WTC11 (cell line): ENCODE data around the gene ZFAND3. TPM values are rescaled to one million over a fixed set of nuclear protein-coding genes. Genes with fewer than 3 reads are reported as not detected.

Experiments used
- ATAC-seq: fragments of 200-7000 bp; cut with Tn5 transposase; 2 replicates; pipeline ENCODE4 v1.10.0; 2021; ENCODE audit warnings: mild to moderate bottlenecking, moderate library complexity
- Bru-seq: library from RNA; stranded (reverse); fragments of 400-500 nt; gene quantifications from one replicate; lab custom pipeline; 2021; lab: Mats Ljungman, UMichigan
- CTCF ChIA-PET: fragments of 300-600 bp; sonication (Branson Sonifier 250); formaldehyde crosslinking; loops from one replicate; lab custom pipeline; 2021; ENCODE audit warnings: antibody characterized with exemption; lab: Charles Lee
- POLR2A ChIA-PET: fragments of 350-600 bp; sonication (Branson Sonifier 250); formaldehyde crosslinking; loops from one replicate; lab custom pipeline; 2021; ENCODE audit warnings: antibody characterized with exemption; lab: Charles Lee
- DNase-seq: peaks from one replicate; pipeline ENCODE4 v3.0.0; 2021; ENCODE audit warnings: low spot score
- H3K27ac Mint-ChIP-seq: 2 replicates; pipeline ENCODE4 v1.8.0; 2021; ENCODE audit warnings: mixed read lengths
- H3K27me3 Mint-ChIP-seq: 2 replicates; pipeline ENCODE4 v1.8.0; 2021; ENCODE audit warnings: low read depth, mild to moderate bottlenecking, moderate library complexity, mixed read lengths
- H3K36me3 Mint-ChIP-seq: 2 replicates; pipeline ENCODE4 v1.8.0; 2021; ENCODE audit warnings: mixed read lengths
- H3K4me1 Mint-ChIP-seq: 2 replicates; pipeline ENCODE4 v1.8.0; 2022; ENCODE audit warnings: mixed read lengths
- H3K4me3 Mint-ChIP-seq: 2 replicates; pipeline ENCODE4 v1.8.0; 2021; ENCODE audit warnings: mild to moderate bottlenecking, moderate library complexity, mixed read lengths
- H3K9me3 Mint-ChIP-seq: 2 replicates; pipeline ENCODE4 v1.8.0; 2021; ENCODE audit warnings: mixed read lengths
- CREM ChIP-seq: sonication (generic); formaldehyde crosslinking; IDR thresholded peaks from 2 replicates; pipeline ENCODE4 v1.8.1; 2022; ENCODE audit warnings: mild to moderate bottlenecking, missing genetic modification reagents, moderate library complexity
- EMX1 ChIP-seq: fragments of 250-450 bp; sonication (Bioruptor Pico); IDR thresholded peaks from 2 replicates; pipeline ENCODE4 v1.8.0; 2021; ENCODE audit warnings: mild to moderate bottlenecking
- FOXJ3 ChIP-seq: sonication (generic); formaldehyde crosslinking; IDR thresholded peaks from 2 replicates; pipeline ENCODE4 v1.9.0; 2021; ENCODE audit warnings: missing genetic modification reagents, mild to moderate bottlenecking, borderline replicate concordance
- FOXP4 ChIP-seq: sonication (generic); formaldehyde crosslinking; IDR thresholded peaks from 2 replicates; pipeline ENCODE4 v1.8.0; 2022; ENCODE audit warnings: mild to moderate bottlenecking, missing genetic modification reagents
- MXD4 ChIP-seq: fragments of 250-450 bp; sonication (Bioruptor Pico); IDR thresholded peaks from 2 replicates; pipeline ENCODE4 v1.8.0; 2021; ENCODE audit warnings: mild to moderate bottlenecking, moderate library complexity, borderline replicate concordance
- RELA ChIP-seq: sonication (generic); formaldehyde crosslinking; IDR thresholded peaks from 2 replicates; pipeline ENCODE4 v1.8.1; 2022; ENCODE audit warnings: missing genetic modification reagents, mild to moderate bottlenecking, borderline replicate concordance
- SMAD3 ChIP-seq: sonication (generic); formaldehyde crosslinking; IDR thresholded peaks from 2 replicates; pipeline ENCODE4 v1.8.0; 2022; ENCODE audit warnings: missing genetic modification reagents, mild to moderate bottlenecking, borderline replicate concordance
- TEAD1 ChIP-seq: sonication (generic); formaldehyde crosslinking; IDR thresholded peaks from 2 replicates; pipeline ENCODE4 v1.8.0; 2022; ENCODE audit warnings: mild to moderate bottlenecking, missing genetic modification reagents
- ZBTB21 ChIP-seq: sonication (generic); formaldehyde crosslinking; IDR thresholded peaks from 2 replicates; pipeline ENCODE4 v1.8.1; 2023; ENCODE audit warnings: mild to moderate bottlenecking, missing genetic modification reagents, borderline replicate concordance
- ZNF232 ChIP-seq: sonication (generic); formaldehyde crosslinking; IDR thresholded peaks from 2 replicates; pipeline ENCODE4 v1.8.0; 2022; ENCODE audit warnings: mild to moderate bottlenecking, missing genetic modification reagents
- ZNF281 ChIP-seq: sonication (generic); formaldehyde crosslinking; IDR thresholded peaks from 2 replicates; pipeline ENCODE4 v1.8.0; 2023; ENCODE audit warnings: mild to moderate bottlenecking, missing genetic modification reagents
- ZNF423 ChIP-seq: fragments of 250-450 bp; sonication (Bioruptor Pico); IDR thresholded peaks from 2 replicates; pipeline ENCODE4 v2.1.2; 2022; ENCODE audit warnings: mild to moderate bottlenecking, moderate library complexity
- ZNF512 ChIP-seq: sonication (generic); formaldehyde crosslinking; IDR thresholded peaks from 2 replicates; pipeline ENCODE4 v1.8.1; 2022; ENCODE audit warnings: missing genetic modification reagents, borderline replicate concordance
- long read RNA-seq, 3 experiments: library from RNA in 1 of 3; library from capped mRNA in 1 of 3; library from polyadenylated mRNA in 1 of 3; unstranded in 2 of 3; stranded (forward) in 1 of 3; transcript quantifications; one replicate each; pipeline ENCODE4 v2.0.0, GENCODE V29; 2021
- total RNA-seq: library from RNA; stranded (reverse); gene quantifications from 3 replicates; pipeline ENCODE4 v1.2.3, GENCODE V29; 2021
- TF ChIP-seq, protein P1 (sequence below): fragments of 250-450 bp; sonication (Bioruptor Pico); IDR thresholded peaks from 2 replicates; pipeline ENCODE4 v1.9.0; 2021; ENCODE audit warnings: mild to moderate bottlenecking
- TF ChIP-seq, protein P2 (sequence below): sonication (generic); formaldehyde crosslinking; conservative IDR thresholded peaks from 2 replicates; pipeline ENCODE4 v1.8.1; 2023; ENCODE audit warnings: mild to moderate bottlenecking, low read depth, missing genetic modification reagents, moderate library complexity
- TF ChIP-seq, protein P3 (sequence below): fragments of 250-450 bp; sonication (Bioruptor Pico); IDR thresholded peaks from 2 replicates; pipeline ENCODE4 v1.9.0; 2021; ENCODE audit warnings: moderate library complexity, mild to moderate bottlenecking, inconsistent platforms, borderline replicate concordance
- TF ChIP-seq, protein P4 (sequence below): sonication (generic); formaldehyde crosslinking; conservative IDR thresholded peaks from 2 replicates; pipeline ENCODE4 v1.8.1; 2022; ENCODE audit warnings: mild to moderate bottlenecking, missing genetic modification reagents
- TF ChIP-seq, protein P5 (sequence below): fragments of 250-450 bp; sonication (Bioruptor Pico); IDR thresholded peaks from 2 replicates; pipeline ENCODE4 v2.1.2; 2022; ENCODE audit warnings: mild to moderate bottlenecking, moderate library complexity

Gene ZFAND3
- total RNA-seq, result 45.4 to 51.6 TPM (median 50.3 TPM) in 3 replicates
- Bru-seq, nascent RNA, result percentile 82 among the genes with signal in this experiment
- long read RNA-seq, experiment 1, transcript ZFAND3-203 (5 exons, 3,001 nt), result minor isoform, 14 of 153 reads
- long read RNA-seq, experiment 1, transcript ZFAND3-201 (6 exons, 3,366 nt), result major isoform, 93 of 153 reads
- long read RNA-seq, experiment 1, partial matches to known transcripts, result 13 of 153 reads
- long read RNA-seq, experiment 1, other reads (novel, unspliced or antisense), result 33 of 153 reads
- long read RNA-seq, experiment 2, transcript ZFAND3-203 (5 exons, 3,001 nt), result minor isoform, 5 of 61 reads
- long read RNA-seq, experiment 2, transcript ZFAND3-201 (6 exons, 3,366 nt), result major isoform, 17 of 61 reads
- long read RNA-seq, experiment 2, partial matches to known transcripts, result 27 of 61 reads
- long read RNA-seq, experiment 2, other reads (novel, unspliced or antisense), result 12 of 61 reads
- long read RNA-seq, experiment 3, partial matches to known transcripts, result 0 of 8 reads
- long read RNA-seq, experiment 3, other reads (novel, unspliced or antisense), result 8 of 8 reads

- Mint-ChIP-seq H3K9me3 (no peaks in the 10 kb centered on the region), H3K4me3 (peak within 1 kb of the TSS; percentile 94), H3K4me1 (peaks cover 48% of the 10 kb centered on the region), H3K27me3 (no peaks in the 10 kb centered on the region), H3K27ac (peak within 1 kb of the TSS; percentile 95), H3K36me3 (no peaks in the 10 kb centered on the region)
- POLR2A ChIA-PET, result interaction anchor here (0.6 to 1.8 kb wide), 5 partner anchors 26 to 1167 kb away, joined by 3 to 13 read pairs (median 3); no protein-coding TSS in a partner anchor
- CTCF ChIA-PET, result interaction anchor here (0.5 to 3.8 kb wide), 11 partner anchors 8 to 1114 kb away, joined by 3 to 28 read pairs (median 6); no protein-coding TSS in a partner anchor
- DNase-seq (peak; percentile 96), ATAC-seq (peak; percentile 76)
- TF ChIP-seq RELA (CRISPR knock-in tag) (no peak), ZNF281 (CRISPR knock-in tag) (peak; percentile 54; the same call in 1 of the 2 replicates), CREM (CRISPR knock-in tag) (no peak), SMAD3 (CRISPR knock-in tag) (no peak), TEAD1 (no peak), FOXJ3 (no peak), ZNF423 (no peak), ZNF512 (CRISPR knock-in tag) (no peak), ZNF232 (CRISPR knock-in tag) (no peak), FOXP4 (CRISPR knock-in tag) (no peak), EMX1 (CRISPR knock-in tag) (no peak), MXD4 (no peak), ZBTB21 (CRISPR knock-in tag) (no peak)
- TF ChIP-seq, protein P1, sequence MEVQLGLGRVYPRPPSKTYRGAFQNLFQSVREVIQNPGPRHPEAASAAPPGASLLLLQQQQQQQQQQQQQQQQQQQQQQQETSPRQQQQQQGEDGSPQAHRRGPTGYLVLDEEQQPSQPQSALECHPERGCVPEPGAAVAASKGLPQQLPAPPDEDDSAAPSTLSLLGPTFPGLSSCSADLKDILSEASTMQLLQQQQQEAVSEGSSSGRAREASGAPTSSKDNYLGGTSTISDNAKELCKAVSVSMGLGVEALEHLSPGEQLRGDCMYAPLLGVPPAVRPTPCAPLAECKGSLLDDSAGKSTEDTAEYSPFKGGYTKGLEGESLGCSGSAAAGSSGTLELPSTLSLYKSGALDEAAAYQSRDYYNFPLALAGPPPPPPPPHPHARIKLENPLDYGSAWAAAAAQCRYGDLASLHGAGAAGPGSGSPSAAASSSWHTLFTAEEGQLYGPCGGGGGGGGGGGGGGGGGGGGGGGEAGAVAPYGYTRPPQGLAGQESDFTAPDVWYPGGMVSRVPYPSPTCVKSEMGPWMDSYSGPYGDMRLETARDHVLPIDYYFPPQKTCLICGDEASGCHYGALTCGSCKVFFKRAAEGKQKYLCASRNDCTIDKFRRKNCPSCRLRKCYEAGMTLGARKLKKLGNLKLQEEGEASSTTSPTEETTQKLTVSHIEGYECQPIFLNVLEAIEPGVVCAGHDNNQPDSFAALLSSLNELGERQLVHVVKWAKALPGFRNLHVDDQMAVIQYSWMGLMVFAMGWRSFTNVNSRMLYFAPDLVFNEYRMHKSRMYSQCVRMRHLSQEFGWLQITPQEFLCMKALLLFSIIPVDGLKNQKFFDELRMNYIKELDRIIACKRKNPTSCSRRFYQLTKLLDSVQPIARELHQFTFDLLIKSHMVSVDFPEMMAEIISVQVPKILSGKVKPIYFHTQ, result no peak
- TF ChIP-seq, protein P2, sequence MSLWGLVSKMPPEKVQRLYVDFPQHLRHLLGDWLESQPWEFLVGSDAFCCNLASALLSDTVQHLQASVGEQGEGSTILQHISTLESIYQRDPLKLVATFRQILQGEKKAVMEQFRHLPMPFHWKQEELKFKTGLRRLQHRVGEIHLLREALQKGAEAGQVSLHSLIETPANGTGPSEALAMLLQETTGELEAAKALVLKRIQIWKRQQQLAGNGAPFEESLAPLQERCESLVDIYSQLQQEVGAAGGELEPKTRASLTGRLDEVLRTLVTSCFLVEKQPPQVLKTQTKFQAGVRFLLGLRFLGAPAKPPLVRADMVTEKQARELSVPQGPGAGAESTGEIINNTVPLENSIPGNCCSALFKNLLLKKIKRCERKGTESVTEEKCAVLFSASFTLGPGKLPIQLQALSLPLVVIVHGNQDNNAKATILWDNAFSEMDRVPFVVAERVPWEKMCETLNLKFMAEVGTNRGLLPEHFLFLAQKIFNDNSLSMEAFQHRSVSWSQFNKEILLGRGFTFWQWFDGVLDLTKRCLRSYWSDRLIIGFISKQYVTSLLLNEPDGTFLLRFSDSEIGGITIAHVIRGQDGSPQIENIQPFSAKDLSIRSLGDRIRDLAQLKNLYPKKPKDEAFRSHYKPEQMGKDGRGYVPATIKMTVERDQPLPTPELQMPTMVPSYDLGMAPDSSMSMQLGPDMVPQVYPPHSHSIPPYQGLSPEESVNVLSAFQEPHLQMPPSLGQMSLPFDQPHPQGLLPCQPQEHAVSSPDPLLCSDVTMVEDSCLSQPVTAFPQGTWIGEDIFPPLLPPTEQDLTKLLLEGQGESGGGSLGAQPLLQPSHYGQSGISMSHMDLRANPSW (CRISPR knock-in tag), result no peak
- TF ChIP-seq, protein P3, sequence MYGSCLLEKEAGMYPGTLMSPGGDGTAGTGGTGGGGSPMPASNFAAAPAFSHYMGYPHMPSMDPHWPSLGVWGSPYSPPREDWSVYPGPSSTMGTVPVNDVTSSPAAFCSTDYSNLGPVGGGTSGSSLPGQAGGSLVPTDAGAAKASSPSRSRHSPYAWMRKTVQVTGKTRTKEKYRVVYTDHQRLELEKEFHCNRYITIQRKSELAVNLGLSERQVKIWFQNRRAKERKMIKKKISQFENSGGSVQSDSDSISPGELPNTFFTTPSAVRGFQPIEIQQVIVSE (CRISPR knock-in tag), result no peak
- TF ChIP-seq, protein P4, sequence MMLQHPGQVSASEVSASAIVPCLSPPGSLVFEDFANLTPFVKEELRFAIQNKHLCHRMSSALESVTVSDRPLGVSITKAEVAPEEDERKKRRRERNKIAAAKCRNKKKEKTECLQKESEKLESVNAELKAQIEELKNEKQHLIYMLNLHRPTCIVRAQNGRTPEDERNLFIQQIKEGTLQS, result no peak
- TF ChIP-seq, protein P5, sequence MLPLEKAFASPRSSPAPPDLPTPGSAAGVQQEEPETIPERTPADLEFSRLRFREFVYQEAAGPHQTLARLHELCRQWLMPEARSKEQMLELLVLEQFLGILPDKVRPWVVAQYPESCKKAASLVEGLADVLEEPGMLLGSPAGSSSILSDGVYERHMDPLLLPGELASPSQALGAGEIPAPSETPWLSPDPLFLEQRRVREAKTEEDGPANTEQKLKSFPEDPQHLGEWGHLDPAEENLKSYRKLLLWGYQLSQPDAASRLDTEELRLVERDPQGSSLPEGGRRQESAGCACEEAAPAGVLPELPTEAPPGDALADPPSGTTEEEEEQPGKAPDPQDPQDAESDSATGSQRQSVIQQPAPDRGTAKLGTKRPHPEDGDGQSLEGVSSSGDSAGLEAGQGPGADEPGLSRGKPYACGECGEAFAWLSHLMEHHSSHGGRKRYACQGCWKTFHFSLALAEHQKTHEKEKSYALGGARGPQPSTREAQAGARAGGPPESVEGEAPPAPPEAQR (CRISPR knock-in tag), result no peak
Observed at GRCh38 chr6:37819177-37819801, at the start of gene ZFAND3. Gene ZFAND3 (plus strand): TSS chr6:37819727. CDS start chr6:37819946, 219 bp downstream.
